Measurements from ENCODE around the gene ASIC5. TPM values are rescaled to one million over a fixed set of nuclear protein-coding genes. Genes with fewer than 3 reads are reported as not detected.

ASIC5 gene
- total and polyA plus RNA-seq, 2 donors (not counting 1 experiment from before 2014, with no cell fraction given) = not detected

DNA sequence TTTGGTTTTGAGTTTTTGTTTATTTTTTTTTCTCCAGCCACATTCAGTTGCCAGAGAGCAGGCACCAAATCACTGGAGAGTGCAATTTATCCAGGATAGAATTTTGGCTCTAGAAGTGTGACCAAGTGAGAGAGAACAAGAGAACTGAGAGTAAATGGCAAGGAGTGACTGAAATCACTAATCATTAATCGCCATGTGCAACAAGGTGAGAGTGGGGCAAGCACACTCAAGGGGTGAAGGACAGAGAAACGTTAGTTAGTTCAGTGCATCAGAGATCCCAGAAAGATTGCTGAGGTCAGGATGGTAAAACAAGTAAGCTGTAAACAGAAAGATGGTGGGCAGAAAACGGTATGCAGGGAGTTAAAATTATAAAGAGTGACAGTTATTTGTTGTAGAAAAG, 17.8 kb upstream of the ASIC5 start:
- Histone ChIP-seq H3K4me2 (ENCODE audit: extremely low read depth, insufficient read depth, low read length) (no peak overlapping the region), H3K9ac (ENCODE audit: insufficient read depth, low read length) (no peak overlapping the region), H3K4me1 (ENCODE audit: control insufficient read depth, extremely low read depth, insufficient read depth, low read length) (no peaks in the 10 kb centered on the region), H2AFZ (ENCODE audit: low read length) (no peak overlapping the region), H3K27ac (ENCODE audit: insufficient read depth, low read length) (no peak overlapping the region), H3K27me3 (ENCODE audit: control insufficient read depth, insufficient read depth, low read length) (no peaks in the 10 kb centered on the region), H3K79me2 (ENCODE audit: control insufficient read depth, insufficient read depth, low read length) (no peaks in the 10 kb centered on the region), H3K36me3 (ENCODE audit: control insufficient read depth, insufficient read depth, low read length) (no peaks in the 10 kb centered on the region), H3K4me3 (replicated peaks in 1 of 4; ENCODE audit: control extremely low read depth in 1 of 4, insufficient read depth in 1 of 4, low read depth in 3 of 4, low read length in 4 of 4) (no peak overlapping the region), H4K20me1 (ENCODE audit: control insufficient read depth, extremely low read depth, insufficient read depth, low read length) (no peaks in the 10 kb centered on the region), H3K9me3 (ENCODE audit: control insufficient read depth, insufficient read depth, low read depth, low read length) (no peaks in the 10 kb centered on the region)
- TF ChIP-seq EZH2 (IDR thresholded peaks at IDR 0.05; ENCODE audit: low read length, missing control alignments) = no peak
- TF ChIP-seq, protein P1, sequence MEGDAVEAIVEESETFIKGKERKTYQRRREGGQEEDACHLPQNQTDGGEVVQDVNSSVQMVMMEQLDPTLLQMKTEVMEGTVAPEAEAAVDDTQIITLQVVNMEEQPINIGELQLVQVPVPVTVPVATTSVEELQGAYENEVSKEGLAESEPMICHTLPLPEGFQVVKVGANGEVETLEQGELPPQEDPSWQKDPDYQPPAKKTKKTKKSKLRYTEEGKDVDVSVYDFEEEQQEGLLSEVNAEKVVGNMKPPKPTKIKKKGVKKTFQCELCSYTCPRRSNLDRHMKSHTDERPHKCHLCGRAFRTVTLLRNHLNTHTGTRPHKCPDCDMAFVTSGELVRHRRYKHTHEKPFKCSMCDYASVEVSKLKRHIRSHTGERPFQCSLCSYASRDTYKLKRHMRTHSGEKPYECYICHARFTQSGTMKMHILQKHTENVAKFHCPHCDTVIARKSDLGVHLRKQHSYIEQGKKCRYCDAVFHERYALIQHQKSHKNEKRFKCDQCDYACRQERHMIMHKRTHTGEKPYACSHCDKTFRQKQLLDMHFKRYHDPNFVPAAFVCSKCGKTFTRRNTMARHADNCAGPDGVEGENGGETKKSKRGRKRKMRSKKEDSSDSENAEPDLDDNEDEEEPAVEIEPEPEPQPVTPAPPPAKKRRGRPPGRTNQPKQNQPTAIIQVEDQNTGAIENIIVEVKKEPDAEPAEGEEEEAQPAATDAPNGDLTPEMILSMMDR (conservative IDR thresholded peaks at IDR 0.05 in 1 of 2, IDR thresholded peaks at IDR 0.05 in 1 of 2; ENCODE audit: low read depth in 1 of 2, low read length in 2 of 2) = no peak
- no peak for DNase-seq (ENCODE audit: low read depth in 2 of 2)

DNA sequence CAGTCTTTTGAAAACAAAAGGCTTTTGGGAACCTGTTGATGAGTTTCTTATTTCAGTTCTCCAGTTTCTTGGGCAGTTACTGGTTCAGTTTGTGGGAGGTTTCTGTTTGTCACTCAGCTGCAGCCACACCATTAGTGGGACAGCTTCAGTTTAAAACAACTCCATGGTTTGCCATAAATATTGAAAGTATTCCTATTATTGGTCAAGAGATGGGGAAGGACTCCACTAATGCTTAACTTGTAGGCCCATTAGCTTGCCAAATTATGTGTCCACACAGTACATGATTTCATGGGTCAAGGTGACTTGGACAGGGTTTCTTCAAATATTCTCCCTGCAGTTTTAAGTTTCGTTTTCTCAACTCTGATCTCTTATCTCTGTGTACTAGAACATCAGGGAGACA, 15.5 kb upstream of the ASIC5 start:
- H3K4me2 ChIP-seq (ENCODE audit: extremely low read depth, insufficient read depth, low read length) = no peak overlapping the region
- DNase-seq (ENCODE audit: low read depth in 2 of 2) = no peak
- H3K4me1 ChIP-seq (ENCODE audit: control insufficient read depth, extremely low read depth, insufficient read depth, low read length) = no peaks in the 10 kb centered on the region
- H3K36me3 ChIP-seq (ENCODE audit: control insufficient read depth, insufficient read depth, low read length) = no peaks in the 10 kb centered on the region
- H3K27me3 ChIP-seq (ENCODE audit: control insufficient read depth, insufficient read depth, low read length) = no peaks in the 10 kb centered on the region
- no peaks in the 10 kb centered on the region for H4K20me1 ChIP-seq (ENCODE audit: control insufficient read depth, extremely low read depth, insufficient read depth, low read length)
- no peaks in the 10 kb centered on the region for H3K9me3 ChIP-seq (ENCODE audit: control insufficient read depth, insufficient read depth, low read depth, low read length)
- H2AFZ ChIP-seq (ENCODE audit: low read length) = no peak overlapping the region
- no peak overlapping the region for H3K9ac ChIP-seq (ENCODE audit: insufficient read depth, low read length)
- H3K27ac ChIP-seq (ENCODE audit: insufficient read depth, low read length) = no peak overlapping the region
- no peaks in the 10 kb centered on the region for H3K79me2 ChIP-seq (ENCODE audit: control insufficient read depth, insufficient read depth, low read length)
- H3K4me3 ChIP-seq (replicated peaks in 1 of 4; ENCODE audit: control extremely low read depth in 1 of 4, insufficient read depth in 1 of 4, low read depth in 3 of 4, low read length in 4 of 4) = no peak overlapping the region
- TF ChIP-seq, protein P1 (conservative IDR thresholded peaks at IDR 0.05 in 1 of 2, IDR thresholded peaks at IDR 0.05 in 1 of 2; ENCODE audit: low read depth in 1 of 2, low read length in 2 of 2) = no peak
- TF ChIP-seq EZH2 (IDR thresholded peaks at IDR 0.05; ENCODE audit: low read length, missing control alignments) = no peak

DNA sequence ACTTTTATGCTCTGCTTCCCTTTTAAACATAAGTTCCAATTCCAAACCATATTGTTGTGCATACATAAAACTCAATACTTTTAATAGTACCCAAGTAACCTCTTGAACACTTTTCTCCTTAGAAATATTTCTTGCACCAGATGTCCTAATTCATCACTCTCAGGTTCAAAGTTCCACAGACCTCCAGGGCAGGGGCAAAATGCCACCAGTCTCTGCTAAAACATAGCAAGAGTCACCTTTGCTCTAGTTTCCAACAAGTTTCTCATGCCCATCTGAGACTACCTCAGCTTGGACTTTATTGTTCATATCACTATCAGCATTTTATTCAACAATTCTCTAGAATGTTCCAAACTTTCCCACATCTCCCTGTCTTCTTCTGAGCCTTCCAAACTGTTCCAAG, 13.7 kb upstream of the ASIC5 start:
- TF ChIP-seq, protein P1 (conservative IDR thresholded peaks at IDR 0.05 in 1 of 2, IDR thresholded peaks at IDR 0.05 in 1 of 2; ENCODE audit: low read depth in 1 of 2, low read length in 2 of 2) = no peak
- TF ChIP-seq EZH2 (IDR thresholded peaks at IDR 0.05; ENCODE audit: low read length, missing control alignments) = no peak
- H3K27ac ChIP-seq (ENCODE audit: insufficient read depth, low read length) = no peak overlapping the region
- no peaks in the 10 kb centered on the region for H3K4me1 ChIP-seq (ENCODE audit: control insufficient read depth, extremely low read depth, insufficient read depth, low read length)
- no peaks in the 10 kb centered on the region for H3K9me3 ChIP-seq (ENCODE audit: control insufficient read depth, insufficient read depth, low read depth, low read length)
- H3K27me3 ChIP-seq (ENCODE audit: control insufficient read depth, insufficient read depth, low read length) = no peaks in the 10 kb centered on the region
- H3K36me3 ChIP-seq (ENCODE audit: control insufficient read depth, insufficient read depth, low read length) = no peaks in the 10 kb centered on the region
- DNase-seq (ENCODE audit: low read depth in 2 of 2) = no peak
- no peak overlapping the region for H3K4me2 ChIP-seq (ENCODE audit: extremely low read depth, insufficient read depth, low read length)
- H2AFZ ChIP-seq (ENCODE audit: low read length) = no peak overlapping the region
- H3K79me2 ChIP-seq (ENCODE audit: control insufficient read depth, insufficient read depth, low read length) = no peaks in the 10 kb centered on the region
- H3K9ac ChIP-seq (ENCODE audit: insufficient read depth, low read length) = no peak overlapping the region
- no peak overlapping the region for H3K4me3 ChIP-seq (replicated peaks in 1 of 4; ENCODE audit: control extremely low read depth in 1 of 4, insufficient read depth in 1 of 4, low read depth in 3 of 4, low read length in 4 of 4)
- no peaks in the 10 kb centered on the region for H4K20me1 ChIP-seq (ENCODE audit: control insufficient read depth, extremely low read depth, insufficient read depth, low read length)

Data from fibroblast of lung (primary cell).